Upper lobe of left lung (tissue), 6 donors: ENCODE results near the gene USPL1. TPM values are rescaled to one million over a fixed set of nuclear protein-coding genes. Genes with fewer than 3 reads are reported as not detected.
"Not testable (repeated sequence)": the region's sequence is repeated elsewhere in the genome, so short reads cannot be mapped to it uniquely, and the experiment has no call there.

ENCODE experiments used
- ATAC-seq, 2 donors: fragments of 200-7000 bp; cut with Tn5 transposase; one replicate each; pipeline ENCODE4 v1.9.1; 2022; ENCODE audit warnings: mild to moderate bottlenecking in 2 of 2, moderate library complexity in 2 of 2; ENCODE audit not compliant: low FRiP score in 2 of 2
- DNase-seq, 2 donors: peaks; one replicate each; pipeline ENCODE4 v3.0.0-alpha.2; 2019 to 2020
- H3K27ac ChIP-seq, 4 donors: fragments of 200-600 bp; sonication (generic); one replicate each; pipeline ENCODE4 v1.5.1; 2016 to 2019
- H3K27me3 ChIP-seq, 4 donors: fragments of 200-600 bp; sonication (generic); one replicate each; pipeline ENCODE4 v1.5.1; 2017 to 2019
- H3K36me3 ChIP-seq, 4 donors: fragments of 200-600 bp; sonication (generic); one replicate each; pipeline ENCODE4 v1.5.1; 2016 to 2019
- H3K4me1 ChIP-seq, 4 donors: fragments of 200-600 bp; sonication (generic); one replicate each; pipeline ENCODE4 v1.5.1; 2018 to 2019
- H3K4me3 ChIP-seq, 4 donors: fragments of 200-600 bp; sonication (generic); one replicate each; pipeline ENCODE4 v1.5.1; 2017 to 2019; ENCODE audit warnings: mild to moderate bottlenecking in 2 of 4, moderate library complexity in 1 of 4
- H3K9me3 ChIP-seq, 4 donors: fragments of 200-600 bp; sonication (generic); one replicate each; pipeline ENCODE4 v1.5.1; 2018 to 2019
- EP300 ChIP-seq, 4 donors: sonication (generic); formaldehyde crosslinking; IDR thresholded peaks; one replicate each; pipeline ENCODE4 v1.5.1; 2017; ENCODE audit warnings: antibody characterized with exemption in 4 of 4, control low read depth in 2 of 4
- POLR2A ChIP-seq, 4 donors: fragments of 450-650 bp; IDR thresholded peaks; one replicate each; pipeline ENCODE4 v1.5.1; 2016 to 2017; ENCODE audit warnings: antibody characterized with exemption in 4 of 4, mild to moderate bottlenecking in 2 of 4
- POLR2AphosphoS5 ChIP-seq, 2 donors: sonication (generic); formaldehyde crosslinking; IDR thresholded peaks; one replicate each; pipeline ENCODE4 v1.5.1; 2017; ENCODE audit warnings: antibody characterized with exemption in 2 of 2
- WGBS, 2 donors: methylation state at CpG; one replicate each; pipeline ENCODE4 v1.1.5; 2017 to 2018; 5-methylcytosine and 5-hydroxymethylcytosine counted together
- total RNA-seq, 6 donors: library from RNA; depleted of rRNA in 4 of 6; stranded (reverse); fragments of >200 nt in 4 of 6; gene quantifications; one replicate each; pipeline versions ENCODE4 v1.1.0 to v1.2.1, GENCODE V29; 2016 to 2021
- TF ChIP-seq, protein P1 (sequence below), 6 experiments: fragments of 450-650 bp in 4 of 6; fragments of 200-600 bp in 2 of 6; sonication (generic) in 2 of 6; IDR thresholded peaks; one replicate each; pipeline ENCODE4 v1.5.1; 2016 to 2019; ENCODE audit warnings: antibody characterized with exemption in 6 of 6
- donor health status: DM: no; HTN: no; CAD: no; lungs with moderate emphysema.
- donor health status: DM: no; HTN: yes; CAD: no; lungs with severe emphysema.

The USPL1 gene
- total RNA-seq, 6 donors from 2014 or later, result 10.8 to 25.1 (median 16.2) TPM

DNA sequence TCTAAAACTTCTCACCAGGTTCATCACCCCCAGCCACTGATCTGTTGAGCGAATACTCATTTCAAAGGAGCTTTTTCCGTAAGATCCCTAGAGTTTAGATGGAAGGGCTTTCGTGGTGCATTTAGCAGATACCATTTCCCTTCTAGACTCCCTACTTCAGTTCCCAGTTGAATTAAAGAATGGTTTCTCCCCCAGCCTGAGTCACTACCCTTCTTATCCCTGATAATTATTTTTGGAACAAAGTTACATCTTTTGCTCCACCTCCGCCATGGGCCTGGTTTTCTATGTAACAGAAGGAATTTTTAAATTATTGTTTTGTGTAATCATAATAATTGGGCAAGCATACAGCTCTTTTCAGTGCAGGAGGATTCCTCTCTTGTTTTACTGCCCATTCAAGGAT lies 22.0 kb downstream of the USPL1 start:
- peaks cover 0 to 13% (median 4%) of the 10 kb centered on the region in 4 donors for H3K4me1 ChIP-seq
- WGBS, 2 donors, result 96 to 98% methylated on average over 4 of the region's 4 CpGs
- no peaks in the 10 kb centered on the region for H3K27me3 ChIP-seq
- H3K27ac ChIP-seq, result no peak overlapping the region
- H3K9me3 ChIP-seq, result no peaks in the 10 kb centered on the region
- no peak for DNase-seq
- ATAC-seq, result peak in 1 of 2 donors; percentile 14
- TF ChIP-seq EP300 (IDR thresholded peaks at IDR 0.05) (no peak), POLR2A (IDR thresholded peaks at IDR 0.05) (no peak), POLR2AphosphoS5 (IDR thresholded peaks at IDR 0.05) (no peak)
- no peak overlapping the region for H3K4me3 ChIP-seq
- H3K36me3 ChIP-seq, result peaks cover 11 to 61% (median 15%) of the 10 kb centered on the region in 4 donors

DNA sequence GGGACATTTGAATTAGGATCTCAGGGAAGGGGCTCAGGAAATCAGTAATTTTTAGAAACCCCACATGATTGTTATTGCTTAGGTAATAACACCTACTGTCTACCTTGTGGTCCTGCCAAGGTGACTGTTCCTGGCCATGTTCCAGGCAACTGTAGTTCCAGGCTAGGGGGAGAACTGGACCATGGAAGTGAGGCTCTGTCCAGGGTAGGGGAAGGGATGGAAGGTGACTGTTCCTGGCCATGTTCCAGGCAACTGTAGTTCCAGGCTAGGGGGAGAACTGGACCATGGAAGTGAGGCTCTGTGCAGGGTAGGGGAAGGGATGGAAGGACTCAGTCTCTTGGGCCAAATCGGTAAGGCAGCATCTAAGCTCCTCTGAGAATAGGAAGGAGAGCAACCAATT lies 23.5 kb downstream of the USPL1 start:
- not testable (repeated sequence) for H3K4me1 ChIP-seq, H3K27ac ChIP-seq, ATAC-seq, H3K4me3 ChIP-seq, DNase-seq, H3K9me3 ChIP-seq, H3K27me3 ChIP-seq
- H3K36me3 ChIP-seq, result peaks cover 14 to 71% (median 19%) of the 10 kb centered on the region in 4 donors
- 93 to 96% methylated on average over 1 of the region's 1 CpG for WGBS, 2 donors

DNA sequence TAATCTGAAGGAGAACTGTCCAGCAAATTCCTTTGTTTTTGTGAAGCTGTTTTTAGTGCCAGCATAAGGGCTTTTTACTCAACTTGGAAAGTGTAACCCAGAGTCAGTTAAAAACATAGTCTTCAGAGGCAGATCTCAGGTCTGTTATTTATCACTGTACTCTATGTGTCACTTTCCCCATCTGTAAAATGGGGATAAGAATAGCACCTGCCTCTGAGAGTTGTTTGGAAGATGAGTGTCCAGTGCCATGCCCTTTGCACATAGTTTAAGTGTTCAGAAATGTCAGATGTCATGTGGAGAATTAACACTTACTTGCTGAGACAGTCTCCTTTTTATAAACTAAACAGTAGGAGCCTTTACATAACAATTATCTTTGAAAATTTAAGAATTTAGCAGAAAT lies 27.9 kb downstream of the USPL1 start:
- TF ChIP-seq POLR2AphosphoS5 (IDR thresholded peaks at IDR 0.05) (no peak), POLR2A (IDR thresholded peaks at IDR 0.05) (no peak), EP300 (IDR thresholded peaks at IDR 0.05) (no peak)
- TF ChIP-seq, protein P1, sequence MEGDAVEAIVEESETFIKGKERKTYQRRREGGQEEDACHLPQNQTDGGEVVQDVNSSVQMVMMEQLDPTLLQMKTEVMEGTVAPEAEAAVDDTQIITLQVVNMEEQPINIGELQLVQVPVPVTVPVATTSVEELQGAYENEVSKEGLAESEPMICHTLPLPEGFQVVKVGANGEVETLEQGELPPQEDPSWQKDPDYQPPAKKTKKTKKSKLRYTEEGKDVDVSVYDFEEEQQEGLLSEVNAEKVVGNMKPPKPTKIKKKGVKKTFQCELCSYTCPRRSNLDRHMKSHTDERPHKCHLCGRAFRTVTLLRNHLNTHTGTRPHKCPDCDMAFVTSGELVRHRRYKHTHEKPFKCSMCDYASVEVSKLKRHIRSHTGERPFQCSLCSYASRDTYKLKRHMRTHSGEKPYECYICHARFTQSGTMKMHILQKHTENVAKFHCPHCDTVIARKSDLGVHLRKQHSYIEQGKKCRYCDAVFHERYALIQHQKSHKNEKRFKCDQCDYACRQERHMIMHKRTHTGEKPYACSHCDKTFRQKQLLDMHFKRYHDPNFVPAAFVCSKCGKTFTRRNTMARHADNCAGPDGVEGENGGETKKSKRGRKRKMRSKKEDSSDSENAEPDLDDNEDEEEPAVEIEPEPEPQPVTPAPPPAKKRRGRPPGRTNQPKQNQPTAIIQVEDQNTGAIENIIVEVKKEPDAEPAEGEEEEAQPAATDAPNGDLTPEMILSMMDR (IDR thresholded peaks at IDR 0.05), result no peak
- peaks cover 0 to 7% (median 0%) of the 10 kb centered on the region in 4 donors for H3K4me1 ChIP-seq
- DNase-seq, result no peak
- H3K9me3 ChIP-seq, result no peaks in the 10 kb centered on the region
- no peak for ATAC-seq
- no peak overlapping the region for H3K27ac ChIP-seq
- H3K4me3 ChIP-seq, result no peak overlapping the region
- peaks cover 22 to 84% (median 30%) of the 10 kb centered on the region in 4 donors for H3K36me3 ChIP-seq
- no peaks in the 10 kb centered on the region for H3K27me3 ChIP-seq

- DNase-seq (no peak), ATAC-seq (no peak)
- H3K36me3 ChIP-seq, result peaks cover 22 to 86% (median 29%) of the 10 kb centered on the region in 4 donors
These were observed 29.7 kb downstream of the USPL1 start for GRCh38 chr13:30647420-30647819.

GRCh38 chr13:30647824-30648521 lies 30.3 kb downstream of the USPL1 start:
- Histone ChIP-seq H3K27me3 (no peaks in the 10 kb centered on the region), H3K9me3 (no peaks in the 10 kb centered on the region), H3K4me1 (peaks cover 0 to 7% (median 0%) of the 10 kb centered on the region in 4 donors), H3K27ac (no peak overlapping the region), H3K36me3 (peaks cover 18 to 80% (median 27%) of the 10 kb centered on the region in 4 donors), H3K4me3 (no peak overlapping the region)
- DNase-seq (no peak), ATAC-seq (no peak)
- 83 to 88% methylated on average over 6 of the region's 6 CpGs for WGBS, 2 donors
- TF ChIP-seq POLR2A (IDR thresholded peaks at IDR 0.05), result no peak
- TF ChIP-seq, protein P1 (IDR thresholded peaks at IDR 0.05), result no peak
- no peak for TF ChIP-seq POLR2AphosphoS5 (IDR thresholded peaks at IDR 0.05)
- TF ChIP-seq EP300 (IDR thresholded peaks at IDR 0.05), result no peak

More at GRCh38 chr13:30647420-30647819, 29.7 kb downstream of the USPL1 start:
- Histone ChIP-seq H3K4me1 (peaks cover 0 to 7% (median 0%) of the 10 kb centered on the region in 4 donors), H3K27me3 (no peaks in the 10 kb centered on the region), H3K27ac (no peak overlapping the region), H3K4me3 (no peak overlapping the region), H3K9me3 (no peaks in the 10 kb centered on the region)
- WGBS, 2 donors, result 74 to 83% methylated on average over 3 of the region's 3 CpGs
- TF ChIP-seq, protein P1 (IDR thresholded peaks at IDR 0.05), result no peak
- TF ChIP-seq EP300 (IDR thresholded peaks at IDR 0.05) (no peak), POLR2AphosphoS5 (IDR thresholded peaks at IDR 0.05) (no peak), POLR2A (IDR thresholded peaks at IDR 0.05) (no peak)
